GM19455 (cell line): ENCODE measurements around the gene NUDT16L1.

ENCODE experiments used
- ATAC-seq: cut with Tn5 transposase; IDR thresholded peaks from one replicate; pipeline ENCODE4 v1.9.1; 2021; ENCODE audit not compliant: unreplicated experiment

Gene NUDT16L1

DNA sequence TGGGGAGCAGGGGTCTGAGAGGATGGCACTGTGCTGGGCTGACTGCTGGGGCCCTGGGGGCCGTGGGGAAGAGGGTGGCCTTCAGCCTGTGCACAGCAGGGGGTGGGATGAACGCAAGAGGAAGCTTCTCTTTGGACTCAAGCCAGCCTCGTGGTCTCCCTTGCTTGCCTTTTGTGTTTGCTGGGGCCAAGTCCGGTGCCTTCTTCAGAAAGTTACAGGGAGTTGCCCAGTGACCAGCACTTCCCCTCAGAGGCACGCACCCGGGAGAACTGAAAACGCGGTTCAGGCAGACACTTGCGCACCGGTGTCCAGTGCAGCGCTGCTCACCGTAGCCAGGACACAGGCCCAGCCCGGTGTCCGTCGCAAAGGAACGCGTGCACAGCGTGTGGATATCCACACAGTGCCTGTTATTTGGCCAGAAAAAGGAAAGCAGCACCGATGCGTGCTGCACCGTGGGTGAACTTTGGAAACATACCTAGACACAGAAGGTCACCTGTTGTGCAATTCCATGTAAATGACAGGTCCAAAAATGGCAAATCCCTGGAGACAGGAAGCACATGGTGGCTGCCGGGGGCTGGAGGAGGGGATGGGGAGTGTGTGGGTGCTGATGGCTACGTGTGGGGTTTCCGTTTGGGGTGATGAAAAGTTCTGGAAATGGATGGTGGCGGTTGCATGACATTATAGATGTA, 29.4 kb upstream of the NUDT16L1 start:
- ATAC-seq: no peak

DNA sequence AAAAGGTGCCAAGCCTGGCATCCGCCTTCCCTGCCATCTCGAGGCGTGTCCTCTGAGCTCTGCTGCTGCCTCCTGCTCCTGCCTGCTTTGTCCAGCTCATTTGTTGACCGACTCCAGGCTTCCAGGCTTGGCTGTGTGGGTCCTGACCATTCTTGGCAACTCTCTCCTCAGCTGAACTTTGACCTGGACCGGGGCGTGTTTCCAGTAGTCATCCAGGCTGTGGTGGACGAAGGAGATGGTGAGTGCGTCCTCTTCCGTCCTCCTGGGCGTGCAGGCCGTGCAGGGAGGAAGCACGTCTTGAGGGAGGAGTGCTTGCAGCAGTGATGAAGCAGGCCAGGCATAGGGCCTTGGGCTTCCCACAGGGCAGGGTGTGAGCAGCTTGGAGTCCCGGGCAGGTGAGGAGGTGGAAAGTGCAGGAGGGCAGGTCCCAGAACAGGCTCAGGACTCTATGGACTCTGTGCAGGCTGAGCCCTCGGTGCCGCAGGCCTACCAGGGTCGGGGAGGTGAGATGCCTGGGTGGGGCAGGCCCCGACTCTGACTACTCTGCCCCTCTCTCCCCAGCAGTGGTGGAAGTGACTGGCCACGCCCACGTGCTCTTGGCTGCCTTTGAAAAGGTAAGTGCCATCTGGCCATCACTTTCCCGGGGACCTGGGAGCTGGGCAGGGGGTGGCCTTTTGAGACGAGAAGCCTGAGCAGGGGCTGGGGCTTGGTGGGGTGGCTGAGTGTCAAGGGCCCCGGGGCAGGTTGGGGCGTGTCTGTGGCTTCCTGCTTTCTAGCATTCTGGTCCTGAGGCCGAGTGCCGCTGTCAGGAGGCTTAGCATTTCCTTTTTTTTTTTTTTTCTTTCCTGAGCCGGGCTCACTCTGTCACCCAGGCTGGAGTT, 28.6 kb upstream of the NUDT16L1 start:
- no peak for ATAC-seq

DNA sequence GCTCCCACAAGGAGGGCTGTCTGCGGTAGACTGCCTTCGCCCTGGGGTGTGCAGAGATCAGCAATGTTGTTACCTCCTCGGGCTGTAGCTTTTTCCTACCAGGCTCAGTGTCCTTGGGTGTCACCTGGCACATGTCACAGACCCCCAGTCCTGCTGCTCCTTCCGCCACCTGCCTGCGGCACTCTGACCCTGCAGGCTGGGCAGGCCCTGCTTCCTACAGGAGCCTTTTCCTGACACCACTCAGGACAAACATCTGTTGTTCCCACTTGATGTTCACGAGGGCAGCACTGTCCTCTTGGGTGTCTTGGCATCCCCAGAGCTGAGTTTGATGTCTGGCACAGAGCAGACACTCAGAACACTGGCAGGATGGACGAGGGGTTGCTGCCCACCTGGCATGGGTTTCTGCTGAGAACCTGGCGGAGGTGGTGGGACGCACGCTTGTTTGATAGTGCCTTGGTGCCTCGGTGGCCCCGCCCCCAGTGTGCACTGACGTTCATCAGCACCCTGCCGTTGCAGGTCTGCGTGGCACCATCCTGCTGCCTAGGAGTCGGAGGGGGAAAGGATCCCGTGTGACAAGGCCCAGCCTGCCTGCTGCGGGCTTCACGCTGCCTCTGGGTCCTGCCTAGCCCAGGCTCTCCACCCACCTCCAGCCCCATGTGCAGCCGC, 26.7 kb upstream of the NUDT16L1 start:
- ATAC-seq: no peak

DNA sequence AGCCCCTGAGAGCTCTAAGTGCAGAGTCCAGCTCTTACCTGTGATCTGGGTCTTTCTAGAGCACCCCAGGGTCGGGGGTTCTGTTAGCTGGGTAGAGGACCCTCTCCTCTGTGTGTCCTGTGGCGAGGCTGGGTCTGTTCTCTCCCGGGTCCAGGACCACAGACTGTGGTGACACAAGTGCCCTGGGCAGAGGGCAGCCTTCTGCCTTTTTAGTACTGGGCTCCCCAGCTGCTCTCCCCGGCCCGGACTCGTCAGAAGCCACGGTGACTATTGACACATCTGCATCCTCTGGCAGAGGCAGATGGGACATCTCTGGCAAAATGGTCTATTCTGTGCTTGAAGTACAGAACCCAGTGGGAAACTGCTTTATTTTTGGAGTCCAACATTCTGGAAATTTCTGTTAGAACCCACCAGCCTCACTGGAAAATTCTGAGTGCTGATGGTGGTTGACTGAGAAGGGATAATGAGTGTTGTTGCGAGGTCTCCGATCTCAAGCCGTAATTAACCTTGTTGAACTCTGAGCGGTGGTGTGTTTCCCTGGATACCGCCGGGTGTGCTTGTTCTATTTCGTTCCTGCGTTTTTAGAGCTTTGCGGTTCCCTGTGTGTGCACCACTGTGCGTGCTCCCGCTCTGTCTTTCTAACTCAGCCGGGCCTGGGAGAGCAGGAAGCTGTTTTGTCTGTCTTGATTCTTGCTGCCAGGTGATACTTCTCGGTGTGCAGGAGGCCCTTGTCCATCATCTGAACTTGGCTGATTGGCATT, 26.0 kb upstream of the NUDT16L1 start:
- no peak for ATAC-seq

DNA sequence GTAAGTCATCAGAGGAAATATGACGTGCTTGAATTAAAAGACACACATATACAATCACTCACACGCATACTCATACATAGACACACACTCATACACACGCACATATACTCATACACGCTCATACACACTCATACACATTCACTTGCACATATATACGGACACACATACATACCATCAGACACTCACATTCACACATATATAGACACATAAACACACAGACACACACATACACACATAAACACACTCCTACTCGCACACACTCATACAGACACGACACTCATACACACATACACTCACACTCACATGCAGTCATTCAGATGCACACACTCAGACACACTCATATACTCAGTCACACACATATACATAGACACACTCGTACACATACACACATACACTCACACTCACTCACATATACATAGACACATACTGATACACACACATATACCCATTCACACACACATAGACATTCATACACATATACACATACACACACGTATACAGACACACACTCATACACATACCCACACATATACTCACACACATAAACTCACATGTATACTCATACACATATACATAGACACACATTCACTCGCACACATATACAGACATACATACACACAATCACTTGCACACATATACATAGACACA, 24.9 kb upstream of the NUDT16L1 start:
- no peak for ATAC-seq

DNA sequence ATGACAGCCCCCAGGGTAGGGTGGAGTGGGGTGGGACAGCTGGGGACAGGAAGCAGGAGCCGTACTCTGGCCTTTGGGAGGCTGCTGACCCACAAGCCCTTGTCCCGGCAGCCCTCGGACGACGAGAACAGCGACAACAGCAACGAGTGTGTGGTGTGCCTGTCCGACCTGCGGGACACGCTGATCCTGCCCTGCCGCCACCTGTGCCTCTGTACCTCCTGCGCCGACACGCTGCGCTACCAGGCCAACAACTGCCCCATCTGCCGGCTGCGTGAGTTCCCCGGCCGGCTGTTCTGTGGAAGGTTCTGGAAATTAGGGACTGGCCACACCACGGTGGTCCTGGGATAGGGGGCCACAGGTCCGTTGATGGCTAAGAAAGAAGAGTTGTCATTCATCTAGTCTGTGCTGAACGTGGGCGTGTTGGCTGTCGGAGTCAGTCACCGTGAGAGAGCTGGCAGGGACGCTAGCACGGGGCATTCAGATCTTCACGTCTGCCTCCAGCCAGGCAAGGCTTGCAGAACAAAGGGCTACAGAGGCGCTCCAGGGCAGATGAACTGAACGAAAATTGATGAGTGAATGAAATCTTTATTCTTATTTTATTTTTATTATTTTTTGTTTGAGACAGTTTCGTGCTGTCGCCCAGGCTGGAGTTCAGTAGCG, 19.8 kb upstream of the NUDT16L1 start:
- ATAC-seq: no peak

DNA sequence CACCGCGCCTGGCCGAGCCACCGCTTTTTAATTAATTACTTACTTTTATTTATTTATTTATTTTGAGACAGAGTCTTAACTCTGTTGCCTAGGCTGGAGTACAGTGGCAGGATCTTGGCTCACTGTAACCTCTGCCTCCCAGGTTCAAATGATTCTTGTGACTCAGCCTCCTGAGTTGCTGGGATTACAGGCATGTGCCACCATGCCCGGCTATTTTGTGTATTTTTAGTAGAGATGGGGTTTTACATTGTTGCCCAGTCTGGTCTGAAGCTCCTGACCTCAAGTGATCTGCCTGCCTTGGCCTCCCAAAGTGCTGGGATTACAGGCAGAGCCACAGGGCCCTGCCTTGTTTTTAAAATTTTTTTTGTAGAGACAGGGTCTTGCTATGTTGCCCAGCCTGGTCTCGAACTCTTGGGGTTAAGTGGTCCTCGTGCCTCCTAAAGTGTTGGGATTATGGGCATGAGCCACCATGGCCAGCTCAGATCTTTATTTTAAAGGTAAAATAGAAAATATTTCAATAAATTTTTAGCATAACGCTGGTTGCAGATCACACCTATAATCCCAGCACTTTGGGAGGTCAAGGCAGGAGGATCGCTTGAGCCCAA, 18.3 kb upstream of the NUDT16L1 start:
- no peak for ATAC-seq

DNA sequence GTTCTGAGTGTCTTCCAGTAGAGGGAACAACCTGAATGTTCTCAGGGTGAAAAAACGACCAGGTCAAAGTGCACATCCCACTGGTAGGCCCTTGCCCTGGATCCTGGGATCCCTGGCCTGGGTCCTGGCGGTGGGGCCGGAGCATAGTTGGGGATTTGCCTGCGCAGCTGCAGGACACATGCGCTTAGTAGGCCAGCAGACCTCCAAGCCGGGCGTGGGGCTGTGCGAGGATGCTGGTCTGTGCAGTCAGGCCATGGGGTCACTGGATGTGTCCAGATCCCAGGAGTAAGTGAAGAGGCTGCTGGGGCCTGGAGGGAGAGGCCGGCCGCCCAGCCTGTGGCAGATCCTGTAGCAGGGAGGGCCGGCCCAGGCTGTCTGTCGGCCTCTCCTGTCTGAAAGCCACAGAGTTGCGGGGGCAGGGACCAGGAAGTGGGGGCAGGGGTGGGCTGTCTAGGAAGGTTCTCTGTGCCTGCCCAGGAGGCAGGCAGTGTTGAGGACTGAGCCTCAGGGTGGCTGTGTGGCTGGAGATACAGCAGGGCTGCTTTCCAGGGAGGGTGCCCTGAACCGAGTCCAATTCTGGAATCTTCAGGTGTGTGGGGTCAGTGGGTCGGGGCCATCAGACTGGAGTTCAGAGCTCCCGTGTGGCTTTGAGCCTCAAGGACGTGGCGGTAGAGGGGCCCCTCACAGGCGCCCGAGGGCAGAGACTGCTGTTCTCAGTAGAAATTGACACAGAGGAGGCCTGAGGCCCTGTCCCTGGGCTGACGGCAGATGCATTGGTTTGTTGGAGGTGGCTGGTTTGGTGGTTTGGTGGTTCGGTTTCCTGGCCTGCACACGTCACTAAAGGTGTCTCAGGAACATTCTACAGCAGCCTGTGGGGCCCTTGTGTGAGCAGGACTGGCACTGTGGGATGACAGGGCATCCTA, 17.2 kb upstream of the NUDT16L1 start:
- ATAC-seq: no peak

DNA sequence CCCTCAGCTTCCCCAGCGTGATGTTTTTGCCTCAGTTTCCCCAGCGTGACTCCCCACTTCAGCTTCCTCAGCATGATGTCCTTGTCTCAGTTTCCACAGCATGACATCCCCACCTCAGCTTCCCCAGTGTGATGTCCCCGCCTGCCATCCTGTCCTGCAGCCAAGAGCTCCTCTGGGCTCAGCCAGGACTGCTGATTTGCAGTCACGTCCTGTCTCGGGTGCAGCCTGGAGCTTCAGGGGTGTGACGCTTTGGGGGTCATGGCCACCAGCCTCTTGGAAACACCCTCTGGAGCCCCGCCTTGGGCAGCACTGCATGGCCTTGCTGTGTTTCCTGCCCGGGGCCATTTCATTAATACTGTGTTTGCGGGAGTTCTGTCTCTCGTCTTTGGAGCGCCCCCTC, 16.5 kb upstream of the NUDT16L1 start:
- no peak for ATAC-seq

DNA sequence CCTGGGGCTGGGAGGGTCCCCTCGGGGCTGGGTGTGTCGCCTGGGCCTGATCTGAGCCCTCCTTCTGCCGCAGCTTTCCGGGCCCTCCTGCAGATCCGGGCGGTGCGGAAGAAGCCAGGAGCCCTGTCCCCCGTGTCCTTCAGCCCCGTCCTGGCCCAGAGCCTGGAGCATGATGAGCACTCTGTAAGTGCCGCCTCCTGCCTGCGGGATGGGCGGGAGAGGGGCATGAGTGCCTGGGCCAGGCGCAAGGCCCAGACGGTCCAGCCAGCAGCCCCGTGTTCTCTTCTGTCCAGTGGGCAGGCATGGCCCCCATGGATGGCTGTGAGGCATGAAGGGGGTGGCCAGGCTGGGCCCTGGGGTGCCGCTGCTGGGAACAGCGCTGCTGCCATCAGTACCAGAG, 16.0 kb upstream of the NUDT16L1 start:
- ATAC-seq: no peak

DNA sequence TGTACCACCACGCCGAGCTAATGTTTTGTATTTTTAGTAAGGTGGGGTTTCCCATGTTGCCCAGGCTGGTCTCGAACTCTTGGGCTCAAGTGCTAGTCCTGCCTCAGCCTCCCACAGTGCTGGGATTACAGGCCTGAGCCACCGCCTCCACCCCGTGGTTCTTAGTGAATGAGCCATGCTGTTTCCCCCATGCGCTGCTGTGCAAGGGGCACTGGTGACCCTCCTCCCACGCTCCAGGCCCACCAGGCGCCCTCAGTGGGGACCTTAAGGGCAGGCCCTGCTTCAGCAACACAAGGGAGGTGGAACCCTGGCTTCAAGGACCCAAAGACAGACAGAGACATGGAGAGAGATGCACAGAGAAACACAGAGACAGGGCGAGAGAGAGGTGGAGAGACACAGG, 15.4 kb upstream of the NUDT16L1 start:
- no peak for ATAC-seq

DNA sequence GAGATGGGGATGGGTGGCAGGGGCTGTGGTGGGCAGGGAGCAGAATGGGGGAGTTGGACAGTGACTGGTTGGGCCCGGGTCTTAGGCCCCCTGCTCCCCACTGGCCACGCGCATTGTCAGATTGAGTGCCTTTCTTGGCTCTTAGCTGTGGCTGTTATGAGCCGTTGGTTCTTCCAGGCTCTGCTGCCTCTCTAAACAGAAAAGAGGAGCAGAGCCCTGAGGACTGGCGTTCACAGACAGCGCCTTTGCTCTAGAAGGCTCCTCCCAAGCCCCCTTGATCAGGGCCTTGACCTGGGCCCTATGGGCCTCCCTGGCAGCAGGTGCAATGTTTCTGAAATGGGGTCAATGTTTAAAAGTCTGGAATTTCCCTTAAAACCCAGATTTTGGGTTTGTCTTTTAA, 14.8 kb upstream of the NUDT16L1 start:
- ATAC-seq: no peak

DNA sequence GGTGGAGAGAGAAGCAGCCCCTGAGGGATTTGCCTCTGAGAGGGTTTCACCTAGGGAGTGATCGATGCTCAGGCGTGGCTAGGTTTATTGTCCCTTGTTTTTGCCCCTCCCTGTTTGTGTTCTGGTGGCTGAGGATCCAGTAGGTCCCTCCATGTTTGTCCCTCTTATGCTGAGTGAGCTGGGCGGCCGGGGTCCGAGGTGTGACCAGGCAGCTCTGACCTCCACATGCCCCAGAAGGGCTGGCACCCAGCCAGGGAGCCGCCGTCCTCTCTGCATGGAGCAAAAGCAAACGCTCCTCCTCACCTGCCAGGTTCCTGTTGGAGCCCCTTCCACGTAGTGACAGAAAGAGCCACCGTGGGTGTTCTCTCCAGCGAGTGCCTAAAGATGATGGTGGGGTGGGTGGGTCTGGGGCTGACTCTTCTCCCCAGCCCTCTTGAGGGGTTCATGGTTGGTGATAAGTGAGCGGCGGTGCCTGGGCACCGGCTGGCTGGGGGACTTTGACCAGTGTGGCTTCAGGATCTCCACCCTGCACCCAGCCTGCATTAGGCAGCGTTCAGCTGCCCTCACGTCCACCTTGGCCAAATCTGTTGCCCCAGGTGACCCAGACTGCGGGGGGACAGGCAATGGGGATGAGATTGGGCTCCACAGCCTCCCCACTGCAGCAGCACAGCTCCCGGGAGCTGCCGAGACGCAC, 14.1 kb upstream of the NUDT16L1 start:
- no peak for ATAC-seq

DNA sequence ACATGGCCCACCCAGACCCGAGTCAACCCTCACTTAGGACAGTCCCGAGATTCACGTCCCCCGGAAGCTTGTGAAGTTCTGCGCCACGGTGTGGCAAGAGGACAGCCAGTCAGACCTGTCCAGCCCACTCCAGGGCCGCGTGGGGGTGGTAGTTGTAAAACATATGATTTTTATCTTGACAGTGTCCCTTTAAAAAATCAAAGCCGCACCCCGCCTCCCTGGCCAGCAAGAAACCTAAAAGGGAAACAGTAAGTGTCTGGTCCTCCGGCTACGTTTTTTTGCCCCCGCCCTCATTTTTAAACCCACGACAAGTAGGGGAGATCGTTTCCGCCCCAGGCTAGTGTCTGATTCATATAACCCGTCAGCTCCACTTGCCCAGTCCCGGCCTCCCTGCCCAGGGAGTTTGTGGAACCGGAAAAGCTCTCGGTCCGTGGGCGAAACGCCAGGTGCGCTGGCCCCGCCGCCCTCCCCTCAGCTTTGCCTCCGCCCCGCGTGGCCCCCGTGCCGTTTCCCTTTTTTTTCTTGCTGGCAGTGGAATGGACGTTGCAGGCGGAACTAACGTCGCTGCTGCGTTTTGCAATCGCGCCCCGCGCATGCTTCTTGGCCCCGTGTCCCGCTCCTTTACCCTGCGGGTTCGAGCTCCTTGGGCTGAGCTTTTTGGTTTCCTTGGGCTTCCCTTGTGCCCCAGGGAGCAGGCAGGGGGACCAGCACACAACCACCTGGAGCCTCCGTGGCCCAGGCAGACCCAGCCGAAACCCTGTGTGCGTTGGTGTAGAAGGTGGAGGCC, 13.3 kb upstream of the NUDT16L1 start:
- ATAC-seq: no peak

DNA sequence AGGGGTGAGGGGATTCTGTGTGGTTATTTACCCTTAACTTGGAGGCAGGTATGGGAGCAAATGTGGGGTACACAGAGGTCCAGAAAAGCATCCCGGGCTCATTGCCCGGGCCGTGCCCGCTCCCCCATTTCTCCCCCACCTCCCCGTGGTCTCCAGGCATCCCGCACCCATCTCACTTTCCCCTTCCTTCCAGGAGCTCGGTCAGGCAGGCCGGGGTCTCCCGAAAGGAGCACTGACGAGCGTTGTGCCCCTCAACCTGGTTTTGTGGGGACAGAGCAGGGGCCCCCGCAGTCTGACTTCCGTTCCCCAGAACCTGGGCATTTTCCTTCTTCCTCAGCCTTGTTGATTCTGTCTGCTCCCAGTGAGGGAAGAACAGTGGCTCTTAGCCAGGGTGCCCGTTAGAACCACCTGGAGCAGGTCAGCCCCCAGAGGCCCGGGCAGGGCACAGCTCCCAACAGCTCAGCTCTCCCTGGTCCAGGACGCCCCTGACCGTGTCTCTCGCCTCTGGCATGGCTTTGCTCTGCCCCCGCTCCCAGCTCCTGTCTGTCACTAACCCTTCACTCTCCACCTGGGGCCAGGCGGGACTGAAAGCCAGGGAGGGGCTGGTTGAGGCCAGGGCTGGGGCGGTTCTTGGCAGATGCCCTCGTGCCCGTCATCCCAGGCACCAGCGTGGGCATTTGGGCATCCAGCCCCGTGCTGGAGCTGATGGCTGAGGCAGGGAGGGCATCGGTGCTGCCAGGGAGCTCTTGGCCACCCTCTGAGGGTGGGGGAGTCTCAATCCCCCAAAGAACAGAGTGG, 12.5 kb upstream of the NUDT16L1 start:
- ATAC-seq: no peak

DNA sequence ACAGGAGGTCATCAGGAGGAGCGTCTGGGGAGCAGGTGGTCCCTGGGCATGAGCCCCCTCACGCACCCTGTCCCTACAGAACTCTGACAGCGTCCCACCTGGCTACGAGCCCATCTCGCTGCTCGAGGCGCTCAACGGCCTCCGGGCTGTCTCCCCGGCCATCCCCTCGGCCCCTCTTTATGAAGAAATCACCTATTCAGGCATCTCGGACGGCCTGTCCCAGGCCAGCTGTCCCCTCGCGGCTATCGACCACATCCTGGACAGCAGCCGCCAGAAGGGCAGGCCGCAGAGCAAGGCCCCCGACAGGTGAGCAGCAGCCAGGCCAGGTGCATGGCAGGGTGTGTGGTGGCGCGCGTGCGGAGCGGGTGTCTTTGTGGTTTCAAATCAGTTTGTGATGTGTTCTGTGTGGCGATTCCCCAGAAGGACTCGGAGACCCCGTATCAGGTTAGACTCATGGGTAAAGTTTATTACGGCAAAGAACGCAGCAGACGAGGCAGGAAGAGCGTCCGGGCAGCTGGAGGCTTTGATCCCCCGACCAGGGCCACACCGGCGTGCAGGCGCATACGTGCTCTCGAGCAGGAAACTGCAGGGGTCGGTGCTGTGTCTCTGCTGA, 11.8 kb upstream of the NUDT16L1 start:
- ATAC-seq: no peak
